HCT116 (cell line): ENCODE results near the gene EPHB2. TPM values are rescaled to one million over a fixed set of nuclear protein-coding genes. Genes with fewer than 3 reads are reported as not detected.

Experiments used
- ATAC-seq: fragments of 200-7000 bp; cut with Tn5 transposase; 2 replicates; pipeline ENCODE4 v1.9.1; 2020; ENCODE audit warnings: mild to moderate bottlenecking, moderate library complexity
- BruUV-seq: library from RNA; stranded (reverse); fragments of 400-500 nt; replicated peaks from 2 replicates; lab custom pipeline; 2021; lab: Mats Ljungman, UMichigan
- CTCF ChIA-PET: fragments of 300-600 bp; sonication (Branson Sonifier 250); formaldehyde crosslinking; loops from one replicate; lab custom pipeline; 2021; ENCODE audit warnings: antibody characterized with exemption; lab: Charles Lee
- POLR2A ChIA-PET: fragments of 300-600, 350-600 bp; sonication (Branson Sonifier 250); formaldehyde crosslinking; loops from one replicate; lab custom pipeline; 2021; ENCODE audit warnings: antibody characterized with exemption; lab: Charles Lee
- RAD21 ChIA-PET, 2 experiments: fragments of 300-600 bp; sonication (Branson Sonifier 250); formaldehyde crosslinking; loops; one replicate each; lab custom pipeline; 2023; ENCODE audit warnings: low total read pairs in 2 of 2; ENCODE audit not compliant: uncharacterized antibody in 2 of 2, unreplicated experiment in 2 of 2, low non-redundant PET in 1 of 2; lab: Charles Lee
- DNase-seq: peaks from one replicate; pipeline ENCODE4 v3.0.0-alpha.2; 2010; ENCODE audit warnings: low read depth, low spot score
- H2AFZ ChIP-seq: fragments of 200-600 bp; shearing (Covaris generic), sonication (generic); 2 replicates; pipeline ENCODE4 v1.6.1; 2017; ENCODE audit warnings: low read depth, mixed run types, mixed read lengths, antibody characterized with exemption, low read length; ENCODE audit not compliant: poor library complexity, severe bottlenecking
- H3K27ac ChIP-seq: 2 replicates; pipeline ENCODE4 v1.5.1; 2012; ENCODE audit warnings: low read depth, low read length
- H3K27me3 ChIP-seq: fragments of 200-600 bp; sonication (generic); 2 replicates; pipeline ENCODE4 v1.6.1; 2016; ENCODE audit warnings: mixed run types, low read length, mixed read lengths; ENCODE audit not compliant: insufficient read depth
- H3K36me3 ChIP-seq, 2 experiments: fragments of 200-500 bp in 1 of 2; fragments of 200-600 bp in 1 of 2; sonication (Bioruptor generic) in 1 of 2; sonication (generic) in 1 of 2; 2 replicates each; pipeline versions ENCODE4 v1.5.1 to v1.6.1; 2014 to 2016; ENCODE audit warnings: low read length in 2 of 2, inconsistent platforms in 1 of 2, mixed read lengths in 1 of 2, mixed run types in 1 of 2; ENCODE audit not compliant: insufficient read depth in 2 of 2, control insufficient read depth in 1 of 2
- H3K4me1 ChIP-seq, 2 experiments: fragments of 200-600 bp in 1 of 2; sonication (generic) in 1 of 2; 2 replicates each; pipeline versions ENCODE4 v1.5.1 to v1.6.1; 2012 to 2017; ENCODE audit warnings: low read length in 2 of 2, inconsistent platforms in 1 of 2, mild to moderate bottlenecking in 1 of 2, mixed read lengths in 1 of 2, mixed run types in 1 of 2, moderate library complexity in 1 of 2; ENCODE audit not compliant: insufficient read depth in 2 of 2, control insufficient read depth in 1 of 2
- H3K4me2 ChIP-seq: fragments of 200-600 bp; sonication (generic); 2 replicates; pipeline ENCODE4 v1.6.1; 2017; ENCODE audit warnings: mixed run types, low read length, mixed read lengths
- H3K4me3 ChIP-seq, 2 experiments: fragments of 200-600 bp in 1 of 2; sonication (generic) in 1 of 2; replicated peaks in 1 of 2; 2 replicates each; pipeline ENCODE4 v1.5.1; 2011 to 2016; ENCODE audit warnings: low read length in 2 of 2, control low read depth in 1 of 2, low read depth in 1 of 2, mild to moderate bottlenecking in 1 of 2, mixed read lengths in 1 of 2, mixed run types in 1 of 2
- H3K79me2 ChIP-seq: fragments of 200-600 bp; sonication (generic); 2 replicates; pipeline ENCODE4 v1.6.1; 2017; ENCODE audit warnings: mild to moderate bottlenecking, mixed run types, low read length, moderate library complexity, mixed read lengths; ENCODE audit not compliant: insufficient read depth
- H3K9ac ChIP-seq: fragments of 200-600 bp; sonication (generic); 2 replicates; pipeline ENCODE4 v1.6.1; 2016; ENCODE audit warnings: low read length, mixed read lengths
- H3K9me2 ChIP-seq: fragments of 200-600 bp; sonication (generic), shearing (Covaris generic); 2 replicates; pipeline ENCODE4 v1.6.1; 2017; ENCODE audit warnings: mixed run types, mild to moderate bottlenecking, moderate library complexity; ENCODE audit not compliant: insufficient read depth
- H3K9me3 ChIP-seq, 2 experiments: fragments of 200-500 bp in 1 of 2; fragments of 200-600 bp in 1 of 2; sonication (Bioruptor generic) in 1 of 2; sonication (generic) in 1 of 2; 2 replicates each; pipeline ENCODE4 v1.6.1; 2014 to 2017; ENCODE audit warnings: low read length in 2 of 2, mixed read lengths in 2 of 2, inconsistent platforms in 1 of 2, low read depth in 1 of 2, mild to moderate bottlenecking in 1 of 2, mixed run types in 1 of 2, moderate library complexity in 1 of 2; ENCODE audit not compliant: control insufficient read depth in 1 of 2, insufficient read depth in 1 of 2
- H4K20me1 ChIP-seq: fragments of 200-600 bp; sonication (generic), shearing (Covaris generic); 2 replicates; pipeline ENCODE4 v1.6.1; 2017; ENCODE audit warnings: mixed run types, mild to moderate bottlenecking, moderate library complexity; ENCODE audit not compliant: insufficient read depth
- CBX3 ChIP-seq: IDR thresholded peaks from 2 replicates; pipeline ENCODE4 v1.6.1; 2012; ENCODE audit warnings: low read depth
- CTCF ChIP-seq, 3 experiments: fragments of 200-600 bp in 1 of 3; sonication (generic) in 1 of 3; IDR thresholded peaks in 2 of 3; conservative IDR thresholded peaks in 1 of 3; 2 replicates each; pipeline ENCODE4 v1.5.1; 2012 to 2017; ENCODE audit warnings: low read depth in 2 of 3, low read length in 2 of 3, antibody characterized with exemption in 1 of 3, borderline replicate concordance in 1 of 3, control low read depth in 1 of 3, mild to moderate bottlenecking in 1 of 3, mixed read lengths in 1 of 3, mixed run types in 1 of 3, moderate library complexity in 1 of 3; ENCODE audit not compliant: insufficient read depth in 1 of 3
- EGR1 ChIP-seq: IDR thresholded peaks from 2 replicates; pipeline ENCODE4 v1.6.1; 2012; ENCODE audit warnings: low read depth
- ELF1 ChIP-seq: IDR thresholded peaks from 2 replicates; pipeline ENCODE4 v1.6.1; 2012; ENCODE audit warnings: low read depth, borderline replicate concordance
- EZH2phosphoT487 ChIP-seq: fragments of 200-600 bp; IDR thresholded peaks from 2 replicates; pipeline ENCODE4 v1.6.1; 2018; ENCODE audit warnings: antibody characterized with exemption, borderline replicate concordance
- FOSL1 ChIP-seq: IDR thresholded peaks from 2 replicates; pipeline ENCODE4 v1.6.1; 2012; ENCODE audit warnings: low read depth
- JUND ChIP-seq: IDR thresholded peaks from 2 replicates; pipeline ENCODE4 v1.6.1; 2012
- POLR2A ChIP-seq: IDR thresholded peaks from 2 replicates; pipeline ENCODE4 v1.7.0; 2011; ENCODE audit warnings: borderline replicate concordance; ENCODE audit not compliant: insufficient read depth, insufficient read length; ENCODE audit errors: extremely low read depth
- POLR2AphosphoS5 ChIP-seq: IDR thresholded peaks from 2 replicates; pipeline ENCODE4 v1.6.1; 2011; ENCODE audit warnings: mild to moderate bottlenecking, low read depth, low read length, moderate library complexity
- RAD21 ChIP-seq: IDR thresholded peaks from 2 replicates; pipeline ENCODE4 v1.6.1; 2012; ENCODE audit warnings: low read depth, mild to moderate bottlenecking
- REST ChIP-seq: IDR thresholded peaks from 2 replicates; pipeline ENCODE4 v1.6.1; 2012; ENCODE audit warnings: low read depth
- SIN3A ChIP-seq: IDR thresholded peaks from 2 replicates; pipeline ENCODE4 v1.6.1; 2012; ENCODE audit warnings: low read depth
- SP1 ChIP-seq: IDR thresholded peaks from 2 replicates; pipeline ENCODE4 v1.6.1; 2012; ENCODE audit warnings: low read depth
- SRF ChIP-seq: IDR thresholded peaks from 2 replicates; pipeline ENCODE4 v1.6.1; 2012; ENCODE audit warnings: low read depth
- TCF7L2 ChIP-seq: IDR thresholded peaks from 2 replicates; pipeline ENCODE4 v1.7.0; 2011; ENCODE audit warnings: borderline replicate concordance, inconsistent platforms; ENCODE audit not compliant: insufficient read depth, insufficient read length; ENCODE audit errors: extremely low read depth
- YY1 ChIP-seq: IDR thresholded peaks from 2 replicates; pipeline ENCODE4 v1.6.1; 2011; ENCODE audit warnings: low read length, low read depth, moderate library complexity, mild to moderate bottlenecking; ENCODE audit not compliant: insufficient replicate concordance; ENCODE audit errors: extremely low read depth
- ZNF274 ChIP-seq: fragments of 200-500 bp; sonication (Bioruptor generic); IDR thresholded peaks from 2 replicates; pipeline ENCODE4 v1.6.1; 2014; ENCODE audit warnings: mild to moderate bottlenecking, low read depth, low read length, inconsistent platforms
- intact Hi-C: fragments of 100-400 bp; cut with micrococcal nuclease; formaldehyde crosslinking; loops from 2 replicates; pipeline ENCODE4 v1.10.0; 2022
- total RNA-seq: library from RNA; stranded (reverse); gene quantifications from one replicate; pipeline ENCODE4 v1.2.1, GENCODE V29; 2021; ENCODE audit not compliant: unreplicated experiment
- TF ChIP-seq, protein P1 (sequence below): IDR thresholded peaks from 2 replicates; pipeline ENCODE4 v1.6.1; 2011; ENCODE audit warnings: mild to moderate bottlenecking, low read length, moderate library complexity; ENCODE audit not compliant: insufficient replicate concordance; ENCODE audit errors: extremely low read depth
- TF ChIP-seq, protein P2 (sequence below): IDR thresholded peaks from 2 replicates; pipeline ENCODE4 v1.6.1; 2012

The EPHB2 gene
- total RNA-seq, 1 experiment from 2014 or later, result 19.5 TPM

DNA sequence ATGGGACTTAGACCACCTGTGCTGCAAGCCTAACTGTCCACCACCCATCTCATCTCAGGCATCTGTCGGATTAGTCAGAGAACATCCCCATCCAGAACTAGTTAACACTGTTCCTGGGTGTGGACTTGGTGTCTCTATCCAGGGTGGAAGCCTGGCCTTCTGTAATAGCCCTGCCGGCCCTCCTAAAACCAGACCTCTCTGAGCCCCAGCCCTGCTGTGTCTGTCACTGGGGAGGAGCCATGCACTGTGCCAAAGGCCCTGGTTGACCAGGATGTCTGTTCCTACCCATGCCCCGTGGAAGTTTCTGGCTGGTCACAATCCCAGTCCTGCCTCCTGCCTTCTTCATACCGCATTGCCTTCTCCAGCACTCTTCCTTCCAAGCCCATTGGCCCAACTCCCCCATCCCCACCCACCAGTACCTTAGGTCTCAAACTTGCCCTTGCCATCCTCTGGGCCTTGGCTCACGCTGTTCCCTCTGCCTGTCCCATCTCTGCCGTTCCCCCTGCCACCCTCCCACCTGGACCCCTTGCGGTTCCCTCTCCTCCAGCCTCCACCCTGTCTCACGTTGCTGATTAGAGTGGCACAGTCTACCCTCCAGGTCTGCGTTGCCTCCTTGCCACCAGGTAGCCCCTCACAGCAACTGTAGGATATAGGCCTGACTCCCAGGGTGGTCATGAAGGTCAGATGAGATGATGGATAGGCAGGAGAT is 105.6 kb downstream of the EPHB2 start:
- Histone ChIP-seq H3K4me1 (peaks cover 0 to 26% of the 10 kb centered on the region in 2 experiments; a peak in 3 of 4 replicates), H3K9me2 (no peaks in the 10 kb centered on the region), H3K4me2 (no peak overlapping the region), H3K27me3 (no peaks in the 10 kb centered on the region), H3K9me3 (no peaks in the 10 kb centered on the region), H3K9ac (no peak overlapping the region), H3K4me3 (no peak overlapping the region), H3K79me2 (no peaks in the 10 kb centered on the region), H2AFZ (no peak overlapping the region), H3K36me3 (no peaks in the 10 kb centered on the region), H4K20me1 (no peaks in the 10 kb centered on the region), H3K27ac (no peak overlapping the region)
- CTCF ChIA-PET, result no interaction called here
- no peak for TF ChIP-seq TCF7L2
- no peak for TF ChIP-seq SIN3A
- TF ChIP-seq CTCF (IDR thresholded peaks at IDR 0.05 in 2 of 3, conservative IDR thresholded peaks at IDR 0.05 in 1 of 3; ENCODE audit: borderline replicate concordance in 1 of 3, insufficient read depth in 1 of 3, low read depth in 2 of 3, low read length in 2 of 3), result no peak
- no peak for TF ChIP-seq CBX3
- no peak for TF ChIP-seq ELF1
- TF ChIP-seq EZH2phosphoT487, result no peak
- TF ChIP-seq FOSL1, result no peak
- TF ChIP-seq POLR2AphosphoS5, result no peak
- TF ChIP-seq, protein P1, sequence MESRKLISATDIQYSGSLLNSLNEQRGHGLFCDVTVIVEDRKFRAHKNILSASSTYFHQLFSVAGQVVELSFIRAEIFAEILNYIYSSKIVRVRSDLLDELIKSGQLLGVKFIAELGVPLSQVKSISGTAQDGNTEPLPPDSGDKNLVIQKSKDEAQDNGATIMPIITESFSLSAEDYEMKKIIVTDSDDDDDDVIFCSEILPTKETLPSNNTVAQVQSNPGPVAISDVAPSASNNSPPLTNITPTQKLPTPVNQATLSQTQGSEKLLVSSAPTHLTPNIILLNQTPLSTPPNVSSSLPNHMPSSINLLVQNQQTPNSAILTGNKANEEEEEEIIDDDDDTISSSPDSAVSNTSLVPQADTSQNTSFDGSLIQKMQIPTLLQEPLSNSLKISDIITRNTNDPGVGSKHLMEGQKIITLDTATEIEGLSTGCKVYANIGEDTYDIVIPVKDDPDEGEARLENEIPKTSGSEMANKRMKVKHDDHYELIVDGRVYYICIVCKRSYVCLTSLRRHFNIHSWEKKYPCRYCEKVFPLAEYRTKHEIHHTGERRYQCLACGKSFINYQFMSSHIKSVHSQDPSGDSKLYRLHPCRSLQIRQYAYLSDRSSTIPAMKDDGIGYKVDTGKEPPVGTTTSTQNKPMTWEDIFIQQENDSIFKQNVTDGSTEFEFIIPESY, result no peak
- no peak for TF ChIP-seq SP1
- TF ChIP-seq JUND, result no peak
- no peak for TF ChIP-seq POLR2A
- TF ChIP-seq SRF, result no peak
- no peak for TF ChIP-seq RAD21
- TF ChIP-seq YY1, result no peak
- no peak for TF ChIP-seq REST
- no peak for TF ChIP-seq EGR1
- TF ChIP-seq ZNF274, result no peak
- TF ChIP-seq, protein P2, sequence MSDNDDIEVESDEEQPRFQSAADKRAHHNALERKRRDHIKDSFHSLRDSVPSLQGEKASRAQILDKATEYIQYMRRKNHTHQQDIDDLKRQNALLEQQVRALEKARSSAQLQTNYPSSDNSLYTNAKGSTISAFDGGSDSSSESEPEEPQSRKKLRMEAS, result no peak
- ATAC-seq (no peak), DNase-seq (no peak)
- RAD21 ChIA-PET, result no interaction called here
- intact Hi-C loops, result no loop called here
- BruUV-seq, result no TSS peak
- POLR2A ChIA-PET, result no interaction called here
